ENCODE measurements around the gene MX1. TPM values are rescaled to one million over a fixed set of nuclear protein-coding genes. Genes with fewer than 3 reads are reported as not detected.

MX1 gene
- total RNA-seq, 1 experiment from 2014 or later: 2.0 TPM

- TF ChIP-seq FOSL1 (IDR thresholded peaks at IDR 0.05; ENCODE audit: low read depth): no peak
- no peak for TF ChIP-seq EGR1 (IDR thresholded peaks at IDR 0.05; ENCODE audit: low read depth)
- no peak for TF ChIP-seq CBX3 (IDR thresholded peaks at IDR 0.05; ENCODE audit: low read depth)
- TF ChIP-seq JUND (IDR thresholded peaks at IDR 0.05): no peak
Measured at GRCh38 chr21:41426676-41427404, 801 bp downstream of the MX1 start (continued).

GRCh38 chr21:41427556-41427955 is 1.5 kb downstream of the MX1 start:
- H3K9me3 ChIP-seq (ENCODE audit: control insufficient read depth in 1 of 2, insufficient read depth in 1 of 2, low read depth in 1 of 2, low read length in 2 of 2): no peaks in the 10 kb centered on the region
- no peak overlapping the region for H3K4me3 ChIP-seq (replicated peaks in 1 of 2; ENCODE audit: low read depth in 1 of 2, low read length in 2 of 2)
- H3K27ac ChIP-seq (ENCODE audit: low read depth, low read length): no peak overlapping the region
- H4K20me1 ChIP-seq (ENCODE audit: insufficient read depth): no peaks in the 10 kb centered on the region
- no peaks in the 10 kb centered on the region for H3K9me2 ChIP-seq (ENCODE audit: insufficient read depth)
- H3K9ac ChIP-seq (ENCODE audit: low read length): no peak overlapping the region
- ChIA-PET CTCF (no interaction called here), POLR2A (no interaction called here), RAD21 (ENCODE audit: low non-redundant PET in 1 of 2, low total read pairs in 2 of 2, uncharacterized antibody in 2 of 2, unreplicated experiment in 2 of 2) (no interaction called here)
- H3K27me3 ChIP-seq (ENCODE audit: insufficient read depth, low read length): peaks cover 4% of the 10 kb centered on the region; the same call in 1 of the 2 replicates
- H3K36me3 ChIP-seq (ENCODE audit: control insufficient read depth in 1 of 2, insufficient read depth in 2 of 2, low read length in 2 of 2): no peaks in the 10 kb centered on the region
- no peak overlapping the region for H2AFZ ChIP-seq (ENCODE audit: low read depth, low read length, poor library complexity, severe bottlenecking)
- H3K4me1 ChIP-seq (ENCODE audit: control insufficient read depth in 1 of 2, insufficient read depth in 2 of 2, low read length in 2 of 2): no peaks in the 10 kb centered on the region
- H3K4me2 ChIP-seq (ENCODE audit: low read length): no peak overlapping the region
- no TSS peak for BruUV-seq (replicated peaks)
- ATAC-seq (no peak), DNase-seq (ENCODE audit: low read depth, low spot score) (no peak)
- intact Hi-C loops (cut with micrococcal nuclease): no loop called here
- H3K79me2 ChIP-seq (ENCODE audit: insufficient read depth, low read length): no peaks in the 10 kb centered on the region
- TF ChIP-seq EZH2phosphoT487 (IDR thresholded peaks at IDR 0.05; ENCODE audit: borderline replicate concordance) (no peak), EGR1 (IDR thresholded peaks at IDR 0.05; ENCODE audit: low read depth) (no peak), MAX (IDR thresholded peaks at IDR 0.05) (no peak), ZBTB33 (IDR thresholded peaks at IDR 0.05; ENCODE audit: extremely low read depth, insufficient replicate concordance, low read length) (no peak), JUND (IDR thresholded peaks at IDR 0.05) (no peak), CTCF (IDR thresholded peaks at IDR 0.05 in 2 of 3, conservative IDR thresholded peaks at IDR 0.05 in 1 of 3; ENCODE audit: borderline replicate concordance in 1 of 3, insufficient read depth in 1 of 3, low read depth in 2 of 3, low read length in 2 of 3) (no peak), CEBPB (IDR thresholded peaks at IDR 0.05; ENCODE audit: low read depth) (no peak), ZNF274 (IDR thresholded peaks at IDR 0.05; ENCODE audit: low read depth, low read length) (no peak), CBX3 (IDR thresholded peaks at IDR 0.05; ENCODE audit: low read depth) (no peak), FOSL1 (IDR thresholded peaks at IDR 0.05; ENCODE audit: low read depth) (no peak), ATF3 (IDR thresholded peaks at IDR 0.05) (no peak), REST (IDR thresholded peaks at IDR 0.05; ENCODE audit: low read depth) (no peak), SP1 (IDR thresholded peaks at IDR 0.05; ENCODE audit: low read depth) (no peak), EZH2 (IDR thresholded peaks at IDR 0.05) (no peak), SRF (IDR thresholded peaks at IDR 0.05; ENCODE audit: low read depth) (no peak), TCF7L2 (IDR thresholded peaks at IDR 0.05; ENCODE audit: borderline replicate concordance, extremely low read depth, insufficient read depth, insufficient read length) (no peak)
